ENCODE data around the gene TAF4. TPM values are rescaled to one million over a fixed set of nuclear protein-coding genes. Genes with fewer than 3 reads are reported as not detected.

The TAF4 gene
- total and polyA plus RNA-seq, 2 donors (not counting 1 experiment from before 2014, with no cell fraction given): 2.6 to 3.0 TPM

DNA sequence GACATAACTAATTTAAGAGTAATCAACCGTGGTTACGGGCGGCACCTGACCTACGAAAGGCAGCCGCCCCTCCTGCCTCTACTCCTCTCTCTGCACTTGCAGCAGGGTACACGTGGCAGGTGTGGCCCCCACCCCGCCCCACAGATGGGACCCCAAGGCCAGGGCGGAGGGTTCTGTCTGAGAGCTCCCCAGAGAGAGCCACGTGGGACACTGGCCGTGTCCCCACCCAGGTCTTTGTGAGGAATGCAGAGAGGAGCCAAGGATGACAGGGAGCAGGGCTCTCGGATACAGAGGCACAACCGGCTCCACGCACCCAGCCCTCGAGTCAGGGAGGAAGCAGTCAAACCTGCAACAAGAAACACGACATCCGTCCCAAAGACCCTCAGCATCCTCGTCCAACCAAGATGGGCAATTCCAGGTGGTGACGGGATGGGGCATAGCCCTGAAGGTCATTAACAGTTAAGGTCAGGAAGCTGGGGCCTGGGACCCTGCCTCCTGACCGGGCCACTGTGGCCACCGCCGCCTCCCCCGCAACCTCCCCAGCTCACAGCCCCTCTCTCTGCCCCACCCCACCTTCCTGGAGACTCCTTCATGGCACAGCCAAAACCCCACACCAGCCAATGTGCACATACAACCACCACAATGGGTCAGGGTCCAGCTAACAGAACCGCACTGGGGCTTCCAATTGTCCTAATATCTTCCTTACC is 47.1 kb downstream of the TAF4 start:
- Histone ChIP-seq H3K36me3 (ENCODE audit: control insufficient read depth, insufficient read depth, low read length) (no peaks in the 10 kb centered on the region), H3K9me3 (ENCODE audit: control insufficient read depth, insufficient read depth, low read depth, low read length) (no peaks in the 10 kb centered on the region), H3K4me3 (replicated peaks in 1 of 4; ENCODE audit: control extremely low read depth in 1 of 4, insufficient read depth in 1 of 4, low read depth in 3 of 4, low read length in 4 of 4) (no peak overlapping the region), H2AFZ (ENCODE audit: low read length) (no peak overlapping the region), H3K9ac (ENCODE audit: insufficient read depth, low read length) (no peak overlapping the region), H4K20me1 (ENCODE audit: control insufficient read depth, extremely low read depth, insufficient read depth, low read length) (no peaks in the 10 kb centered on the region), H3K4me2 (ENCODE audit: extremely low read depth, insufficient read depth, low read length) (no peak overlapping the region), H3K27ac (ENCODE audit: insufficient read depth, low read length) (no peak overlapping the region), H3K4me1 (ENCODE audit: control insufficient read depth, extremely low read depth, insufficient read depth, low read length) (peaks cover 2% of the 10 kb centered on the region), H3K79me2 (ENCODE audit: control insufficient read depth, insufficient read depth, low read length) (peaks cover 6% of the 10 kb centered on the region), H3K27me3 (ENCODE audit: control insufficient read depth, insufficient read depth, low read length) (no peaks in the 10 kb centered on the region)
- DNase-seq (ENCODE audit: low read depth in 2 of 2): no peak
- TF ChIP-seq EZH2 (IDR thresholded peaks at IDR 0.05; ENCODE audit: low read length, missing control alignments): no peak

DNA sequence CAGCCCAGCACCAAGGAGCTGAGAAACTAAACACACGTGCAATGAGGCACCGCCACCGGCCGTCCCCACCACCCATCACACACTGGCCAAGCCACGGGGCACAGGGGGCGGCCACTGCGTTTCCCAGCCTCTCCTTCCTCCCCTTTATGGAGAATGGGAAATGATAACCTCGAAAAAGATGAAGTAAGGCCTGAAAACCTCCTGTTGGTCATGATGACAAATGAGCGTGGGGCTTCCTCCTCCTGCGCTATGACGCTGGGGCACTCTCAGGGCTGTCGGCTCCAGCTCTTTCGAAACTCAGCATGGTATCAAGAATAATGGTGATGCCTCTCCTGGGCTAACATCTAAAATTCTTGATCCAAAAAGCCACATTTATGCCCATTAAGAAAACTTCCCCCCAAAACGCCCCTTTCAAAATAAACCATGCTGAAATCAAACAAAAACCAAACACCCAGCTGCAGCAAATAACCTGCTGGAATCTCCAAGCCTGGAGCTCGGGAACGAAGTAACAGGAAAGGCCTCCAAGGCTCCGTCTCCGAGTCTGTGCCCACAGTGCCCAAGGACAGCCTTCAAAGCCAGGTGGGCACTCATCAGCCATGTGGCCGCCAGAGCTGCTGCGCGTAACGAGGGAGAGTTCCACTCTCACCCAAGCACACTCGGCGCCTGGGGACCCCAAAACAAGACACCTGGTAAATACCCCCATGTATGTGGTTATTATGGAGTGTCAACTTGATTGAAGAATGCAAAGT is 50.0 kb downstream of the TAF4 start:
- H3K9ac ChIP-seq (ENCODE audit: insufficient read depth, low read length): no peak overlapping the region
- H3K9me3 ChIP-seq (ENCODE audit: control insufficient read depth, insufficient read depth, low read depth, low read length): no peaks in the 10 kb centered on the region
- H3K4me3 ChIP-seq (replicated peaks in 1 of 4; ENCODE audit: control extremely low read depth in 1 of 4, insufficient read depth in 1 of 4, low read depth in 3 of 4, low read length in 4 of 4): no peak overlapping the region
- H3K79me2 ChIP-seq (ENCODE audit: control insufficient read depth, insufficient read depth, low read length): peaks cover 2% of the 10 kb centered on the region
- no peaks in the 10 kb centered on the region for H4K20me1 ChIP-seq (ENCODE audit: control insufficient read depth, extremely low read depth, insufficient read depth, low read length)
- H2AFZ ChIP-seq (ENCODE audit: low read length): no peak overlapping the region
- peaks cover 4% of the 10 kb centered on the region for H3K36me3 ChIP-seq (ENCODE audit: control insufficient read depth, insufficient read depth, low read length)
- no peaks in the 10 kb centered on the region for H3K27me3 ChIP-seq (ENCODE audit: control insufficient read depth, insufficient read depth, low read length)
- no peak overlapping the region for H3K4me2 ChIP-seq (ENCODE audit: extremely low read depth, insufficient read depth, low read length)
- TF ChIP-seq, protein P1, sequence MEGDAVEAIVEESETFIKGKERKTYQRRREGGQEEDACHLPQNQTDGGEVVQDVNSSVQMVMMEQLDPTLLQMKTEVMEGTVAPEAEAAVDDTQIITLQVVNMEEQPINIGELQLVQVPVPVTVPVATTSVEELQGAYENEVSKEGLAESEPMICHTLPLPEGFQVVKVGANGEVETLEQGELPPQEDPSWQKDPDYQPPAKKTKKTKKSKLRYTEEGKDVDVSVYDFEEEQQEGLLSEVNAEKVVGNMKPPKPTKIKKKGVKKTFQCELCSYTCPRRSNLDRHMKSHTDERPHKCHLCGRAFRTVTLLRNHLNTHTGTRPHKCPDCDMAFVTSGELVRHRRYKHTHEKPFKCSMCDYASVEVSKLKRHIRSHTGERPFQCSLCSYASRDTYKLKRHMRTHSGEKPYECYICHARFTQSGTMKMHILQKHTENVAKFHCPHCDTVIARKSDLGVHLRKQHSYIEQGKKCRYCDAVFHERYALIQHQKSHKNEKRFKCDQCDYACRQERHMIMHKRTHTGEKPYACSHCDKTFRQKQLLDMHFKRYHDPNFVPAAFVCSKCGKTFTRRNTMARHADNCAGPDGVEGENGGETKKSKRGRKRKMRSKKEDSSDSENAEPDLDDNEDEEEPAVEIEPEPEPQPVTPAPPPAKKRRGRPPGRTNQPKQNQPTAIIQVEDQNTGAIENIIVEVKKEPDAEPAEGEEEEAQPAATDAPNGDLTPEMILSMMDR (conservative IDR thresholded peaks at IDR 0.05 in 1 of 2, IDR thresholded peaks at IDR 0.05 in 1 of 2; ENCODE audit: low read depth in 1 of 2, low read length in 2 of 2): no peak
- TF ChIP-seq EZH2 (IDR thresholded peaks at IDR 0.05; ENCODE audit: low read length, missing control alignments): no peak
- H3K4me1 ChIP-seq (ENCODE audit: control insufficient read depth, extremely low read depth, insufficient read depth, low read length): no peaks in the 10 kb centered on the region
- DNase-seq (ENCODE audit: low read depth in 2 of 2): no peak
- no peak overlapping the region for H3K27ac ChIP-seq (ENCODE audit: insufficient read depth, low read length)

DNA sequence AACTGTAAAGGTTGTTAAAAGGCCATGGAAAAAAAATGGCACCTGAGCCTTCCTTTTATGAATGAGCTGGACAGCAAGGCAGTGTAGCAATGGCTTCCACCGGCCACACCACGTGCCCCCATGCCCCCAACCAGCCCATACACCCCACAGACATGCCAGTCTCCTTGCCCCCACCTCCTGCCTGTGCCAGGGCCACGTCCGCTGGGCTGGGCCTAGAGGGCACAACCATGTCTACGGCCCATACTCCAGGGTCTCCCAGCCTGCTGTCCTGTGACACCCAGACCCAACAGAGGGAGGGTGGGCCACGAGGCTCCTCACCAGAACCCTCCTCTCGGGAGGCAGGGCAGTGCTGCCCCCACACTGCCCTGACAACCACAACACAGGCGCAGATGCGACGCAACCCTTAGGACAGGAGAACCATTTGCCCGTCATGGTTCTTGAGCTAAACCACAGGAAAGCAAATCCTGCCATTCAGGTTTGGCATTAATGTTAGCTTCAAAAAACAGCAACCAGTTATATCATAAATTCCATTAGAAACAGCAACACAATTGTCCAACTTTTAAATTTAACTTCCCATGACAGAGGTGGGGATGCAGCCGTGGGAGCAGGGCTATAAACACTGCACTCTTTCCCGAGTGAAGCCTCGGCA is 50.7 kb downstream of the TAF4 start:
- peaks cover 2% of the 10 kb centered on the region for H3K79me2 ChIP-seq (ENCODE audit: control insufficient read depth, insufficient read depth, low read length)

More for the DNA sequence above, 50.7 kb downstream of the TAF4 start:
- no peak for DNase-seq (ENCODE audit: low read depth in 2 of 2)
- Histone ChIP-seq H3K9ac (ENCODE audit: insufficient read depth, low read length) (no peak overlapping the region), H3K4me1 (ENCODE audit: control insufficient read depth, extremely low read depth, insufficient read depth, low read length) (no peaks in the 10 kb centered on the region), H3K36me3 (ENCODE audit: control insufficient read depth, insufficient read depth, low read length) (peaks cover 4% of the 10 kb centered on the region), H3K4me2 (ENCODE audit: extremely low read depth, insufficient read depth, low read length) (no peak overlapping the region), H3K4me3 (replicated peaks in 1 of 4; ENCODE audit: control extremely low read depth in 1 of 4, insufficient read depth in 1 of 4, low read depth in 3 of 4, low read length in 4 of 4) (no peak overlapping the region), H2AFZ (ENCODE audit: low read length) (no peak overlapping the region), H3K9me3 (ENCODE audit: control insufficient read depth, insufficient read depth, low read depth, low read length) (no peaks in the 10 kb centered on the region), H3K27me3 (ENCODE audit: control insufficient read depth, insufficient read depth, low read length) (no peaks in the 10 kb centered on the region), H3K27ac (ENCODE audit: insufficient read depth, low read length) (no peak overlapping the region), H4K20me1 (ENCODE audit: control insufficient read depth, extremely low read depth, insufficient read depth, low read length) (no peaks in the 10 kb centered on the region)
- no peak for TF ChIP-seq EZH2 (IDR thresholded peaks at IDR 0.05; ENCODE audit: low read length, missing control alignments)
- TF ChIP-seq, protein P1 (conservative IDR thresholded peaks at IDR 0.05 in 1 of 2, IDR thresholded peaks at IDR 0.05 in 1 of 2; ENCODE audit: low read depth in 1 of 2, low read length in 2 of 2): no peak

All from fibroblast of lung (primary cell).